ENCODE measurements around the gene PSME2. TPM values are rescaled to one million over a fixed set of nuclear protein-coding genes. Genes with fewer than 3 reads are reported as not detected.

PSME2 gene
- total RNA-seq, 1 donor from 2014 or later: 567 TPM

- intact Hi-C loops (cut with micrococcal nuclease): loop anchor here (10.0 kb wide), 1 partner anchor 795 kb away; the partner anchor contains the start of gene PABPN1
- peaks cover 76% of the 10 kb centered on the region for H3K36me3 Mint-ChIP-seq (ENCODE audit: low read depth)
- H3K4me3 Mint-ChIP-seq (ENCODE audit: low read depth): no peak overlapping the region
- no peaks in the 10 kb centered on the region for H3K27me3 Mint-ChIP-seq (ENCODE audit: low read depth)
- no peak for DNase-seq (ENCODE audit: low spot score)
- H3K4me1 Mint-ChIP-seq (ENCODE audit: low read depth): peaks cover 26% of the 10 kb centered on the region
- H3K9me3 Mint-ChIP-seq: no peaks in the 10 kb centered on the region
- no peak overlapping the region for H3K27ac Mint-ChIP-seq
These were observed 26.7 kb downstream of the PSME2 start for GRCh38 chr14:24119691-24120090.

GRCh38 chr14:24117179-24117578 lies 29.2 kb downstream of the PSME2 start:
- no peaks in the 10 kb centered on the region for H3K9me3 Mint-ChIP-seq
- no peaks in the 10 kb centered on the region for H3K27me3 Mint-ChIP-seq (ENCODE audit: low read depth)
- H3K4me1 Mint-ChIP-seq (ENCODE audit: low read depth): peaks cover 26% of the 10 kb centered on the region
- peaks cover 60% of the 10 kb centered on the region for H3K36me3 Mint-ChIP-seq (ENCODE audit: low read depth)
- no peak overlapping the region for H3K4me3 Mint-ChIP-seq (ENCODE audit: low read depth)
- intact Hi-C loops (cut with micrococcal nuclease): loop anchor here (10.0 kb wide), 1 partner anchor 792 kb away; the partner anchor contains the start of gene PABPN1
- H3K27ac Mint-ChIP-seq: no peak overlapping the region
- no peak for DNase-seq (ENCODE audit: low spot score)

- intact Hi-C loops (cut with micrococcal nuclease): loop anchor here (10.0 kb wide), 1 partner anchor 791 kb away; the partner anchor contains the start of gene PABPN1
- H3K27ac Mint-ChIP-seq: peak overlapping the region; percentile 99
- no peaks in the 10 kb centered on the region for H3K27me3 Mint-ChIP-seq (ENCODE audit: low read depth)
- peaks cover 55% of the 10 kb centered on the region for H3K36me3 Mint-ChIP-seq (ENCODE audit: low read depth)
- H3K9me3 Mint-ChIP-seq: no peaks in the 10 kb centered on the region
- H3K4me1 Mint-ChIP-seq (ENCODE audit: low read depth): peaks cover 27% of the 10 kb centered on the region
- H3K4me3 Mint-ChIP-seq (ENCODE audit: low read depth): peak overlapping the region; percentile 98
- DNase-seq (ENCODE audit: low spot score): no peak
These were observed 30.1 kb downstream of the PSME2 start for GRCh38 chr14:24116128-24116814.

- Mint-ChIP-seq H3K36me3 (ENCODE audit: low read depth) (peaks cover 48% of the 10 kb centered on the region), H3K9me3 (no peaks in the 10 kb centered on the region), H3K4me1 (ENCODE audit: low read depth) (peaks cover 29% of the 10 kb centered on the region), H3K27ac (peak overlapping the region; percentile 99), H3K27me3 (ENCODE audit: low read depth) (no peaks in the 10 kb centered on the region), H3K4me3 (ENCODE audit: low read depth) (peak overlapping the region; percentile 98)
- DNase-seq (ENCODE audit: low spot score): no peak
- intact Hi-C loops (cut with micrococcal nuclease): loop anchor here (1.0 to 10.0 kb wide), 4 partner anchors 21 to 791 kb away; partner anchors contain the start of genes CHMP4A, IPO4, PABPN1 and PSME1
These were observed 30.8 kb downstream of the PSME2 start for GRCh38 chr14:24115422-24116127.

GRCh38 chr14:24114532-24115421 lies 31.6 kb downstream of the PSME2 start, which contains the start of the genes DCAF11 and NRL:
DCAF11 (plus strand) TSS chr14:24114777; CDS start chr14:24115595, 818 bp downstream.
NRL (minus strand) TSS chr14:24114949; CDS start chr14:24082848, 32,101 bp downstream.
- DNase-seq (ENCODE audit: low spot score): peak; percentile 99
- H3K27me3 Mint-ChIP-seq (ENCODE audit: low read depth): no peaks in the 10 kb centered on the region
- intact Hi-C loops (cut with micrococcal nuclease): loop anchor here (1.0 to 10.0 kb wide), 11 partner anchors 19 to 790 kb away; partner anchors contain the start of genes CARMIL3, CHMP4A, EMC9 and GMPR2
- H3K36me3 Mint-ChIP-seq (ENCODE audit: low read depth): peaks cover 42% of the 10 kb centered on the region
- peak within 1 kb of the TSS; percentile 98 for H3K4me3 Mint-ChIP-seq (ENCODE audit: low read depth)
- peak within 1 kb of the TSS; percentile 99 for H3K27ac Mint-ChIP-seq
- peaks cover 30% of the 10 kb centered on the region for H3K4me1 Mint-ChIP-seq (ENCODE audit: low read depth)
- H3K9me3 Mint-ChIP-seq: no peaks in the 10 kb centered on the region

- Mint-ChIP-seq H3K4me1 (ENCODE audit: low read depth) (peaks cover 28% of the 10 kb centered on the region), H3K36me3 (ENCODE audit: low read depth) (peaks cover 34% of the 10 kb centered on the region), H3K27me3 (ENCODE audit: low read depth) (no peaks in the 10 kb centered on the region), H3K9me3 (no peaks in the 10 kb centered on the region), H3K4me3 (ENCODE audit: low read depth) (peak overlapping the region; percentile 98), H3K27ac (peak overlapping the region; percentile 99)
- peak; percentile 78 for DNase-seq (ENCODE audit: low spot score)
- intact Hi-C loops (cut with micrococcal nuclease): loop anchor here (1.0 to 10.0 kb wide), 9 partner anchors 19 to 789 kb away; partner anchors contain the start of genes CARMIL3, EMC9, GMPR2 and IPO4
These were observed 32.4 kb downstream of the PSME2 start for GRCh38 chr14:24113801-24114531.

- H3K4me1 Mint-ChIP-seq (ENCODE audit: low read depth): peaks cover 29% of the 10 kb centered on the region
- peak overlapping the region; percentile 99 for H3K27ac Mint-ChIP-seq
- H3K36me3 Mint-ChIP-seq (ENCODE audit: low read depth): peaks cover 29% of the 10 kb centered on the region
- H3K4me3 Mint-ChIP-seq (ENCODE audit: low read depth): peak overlapping the region; percentile 98
- DNase-seq (ENCODE audit: low spot score): no peak
- intact Hi-C loops (cut with micrococcal nuclease): loop anchor here (10.0 kb wide), 1 partner anchor 789 kb away; the partner anchor contains the start of gene PABPN1
- no peaks in the 10 kb centered on the region for H3K27me3 Mint-ChIP-seq (ENCODE audit: low read depth)
- no peaks in the 10 kb centered on the region for H3K9me3 Mint-ChIP-seq
These were observed 33.0 kb downstream of the PSME2 start for GRCh38 chr14:24113379-24113800.

GRCh38 chr14:24110523-24110922 lies 35.9 kb downstream of the PSME2 start:
- H3K4me1 Mint-ChIP-seq (ENCODE audit: low read depth): peaks cover 21% of the 10 kb centered on the region
- H3K36me3 Mint-ChIP-seq (ENCODE audit: low read depth): peaks cover 4% of the 10 kb centered on the region
- no peak overlapping the region for H3K4me3 Mint-ChIP-seq (ENCODE audit: low read depth)
- no peaks in the 10 kb centered on the region for H3K9me3 Mint-ChIP-seq
- no peak overlapping the region for H3K27ac Mint-ChIP-seq
- DNase-seq (ENCODE audit: low spot score): no peak
- no peaks in the 10 kb centered on the region for H3K27me3 Mint-ChIP-seq (ENCODE audit: low read depth)
- intact Hi-C loops (cut with micrococcal nuclease): loop anchor here (10.0 kb wide), 1 partner anchor 786 kb away; the partner anchor contains the start of gene PABPN1

- no peak overlapping the region for H3K27ac Mint-ChIP-seq
These were observed 36.4 kb downstream of the PSME2 start for GRCh38 chr14:24110060-24110459.

GRCh38 chr14:24108336-24108874 lies 38.0 kb downstream of the PSME2 start:
- H3K4me3 Mint-ChIP-seq (ENCODE audit: low read depth): no peak overlapping the region
- H3K4me1 Mint-ChIP-seq (ENCODE audit: low read depth): peaks cover 18% of the 10 kb centered on the region
- H3K27me3 Mint-ChIP-seq (ENCODE audit: low read depth): no peaks in the 10 kb centered on the region
- no peak for DNase-seq (ENCODE audit: low spot score)
- H3K9me3 Mint-ChIP-seq: peaks cover 3% of the 10 kb centered on the region
- peak overlapping the region; percentile 93 for H3K27ac Mint-ChIP-seq
- H3K36me3 Mint-ChIP-seq (ENCODE audit: low read depth): peaks cover 18% of the 10 kb centered on the region
- intact Hi-C loops (cut with micrococcal nuclease): loop anchor here (1.0 kb wide), 2 partner anchors 13 to 94 kb away; no protein-coding TSS in a partner anchor

More at GRCh38 chr14:24110060-24110459, 36.4 kb downstream of the PSME2 start:
- Mint-ChIP-seq H3K4me3 (ENCODE audit: low read depth) (no peak overlapping the region), H3K9me3 (no peaks in the 10 kb centered on the region), H3K27me3 (ENCODE audit: low read depth) (no peaks in the 10 kb centered on the region), H3K4me1 (ENCODE audit: low read depth) (peaks cover 18% of the 10 kb centered on the region), H3K36me3 (ENCODE audit: low read depth) (peaks cover 3% of the 10 kb centered on the region)
- no peak for DNase-seq (ENCODE audit: low spot score)
- intact Hi-C loops (cut with micrococcal nuclease): loop anchor here (10.0 kb wide), 1 partner anchor 785 kb away; the partner anchor contains the start of gene PABPN1

- H3K4me3 Mint-ChIP-seq (ENCODE audit: low read depth): no peak overlapping the region
- H3K27me3 Mint-ChIP-seq (ENCODE audit: low read depth): no peaks in the 10 kb centered on the region
- H3K27ac Mint-ChIP-seq: no peak overlapping the region
- peaks cover 31% of the 10 kb centered on the region for H3K36me3 Mint-ChIP-seq (ENCODE audit: low read depth)
- intact Hi-C loops (cut with micrococcal nuclease): no loop called here
- peaks cover 3% of the 10 kb centered on the region for H3K9me3 Mint-ChIP-seq
- H3K4me1 Mint-ChIP-seq (ENCODE audit: low read depth): peaks cover 17% of the 10 kb centered on the region
- DNase-seq (ENCODE audit: low spot score): no peak
These were observed 39.6 kb downstream of the PSME2 start for GRCh38 chr14:24106672-24107271.

Data from activated T-helper 2 cell treated with anti-CD3 and anti-CD28 coated beads, Interferon-gamma antibody, Interleukin-2, Interleukin-4, amounts not matched to agents 10 μg/mL and 5 μg/mL and 100 μg/mL, durations not matched to agents 14 hours and 24 hours and 36 hours (primary cell).